Stimulated activated naive CD8-positive, alpha-beta T cell treated with anti-CD3 and anti-CD28 coated beads, Interleukin-15, Interleukin-2, amounts not matched to agents 100 ng/mL and 50 ng/mL, for 24 hours (primary cell): Measurements from ENCODE around the gene KERA.

Source experiments
- H3K27ac Mint-ChIP-seq: one replicate; pipeline ENCODE4 v1.8.0; 2021; ENCODE audit warnings: mild to moderate bottlenecking, mixed read lengths
- H3K27me3 Mint-ChIP-seq: one replicate; pipeline ENCODE4 v1.8.0; 2021; ENCODE audit warnings: mixed read lengths
- H3K36me3 Mint-ChIP-seq: one replicate; pipeline ENCODE4 v1.8.0; 2021; ENCODE audit warnings: low read depth, mixed read lengths
- H3K4me1 Mint-ChIP-seq: one replicate; pipeline ENCODE4 v1.8.0; 2021; ENCODE audit warnings: low read depth, mixed read lengths
- H3K4me3 Mint-ChIP-seq: one replicate; pipeline ENCODE4 v1.8.0; 2021; ENCODE audit warnings: mild to moderate bottlenecking, mixed read lengths
- H3K9me3 Mint-ChIP-seq: one replicate; pipeline ENCODE4 v1.8.0; 2021; ENCODE audit warnings: mixed read lengths

Gene KERA

GRCh38 chr12:91009319-91009950 is 48.4 kb downstream of the KERA start:
- Mint-ChIP-seq H3K4me1 (peaks cover 17% of the 10 kb centered on the region), H3K27me3 (peaks cover 7% of the 10 kb centered on the region), H3K4me3 (no peak overlapping the region), H3K27ac (no peak overlapping the region), H3K9me3 (no peaks in the 10 kb centered on the region), H3K36me3 (no peaks in the 10 kb centered on the region)

- Mint-ChIP-seq H3K36me3 (no peaks in the 10 kb centered on the region), H3K9me3 (no peaks in the 10 kb centered on the region), H3K27me3 (no peaks in the 10 kb centered on the region), H3K27ac (no peak overlapping the region), H3K4me1 (peaks cover 17% of the 10 kb centered on the region), H3K4me3 (no peak overlapping the region)
These were observed 50.1 kb downstream of the KERA start for GRCh38 chr12:91007531-91008290.

GRCh38 chr12:91004872-91005271 is 53.0 kb downstream of the KERA start, which contains the start of gene EPYC:
Gene EPYC (minus strand): TSS chr12:91004972. CDS start chr12:91002565, 2,407 bp downstream.
- no peaks in the 10 kb centered on the region for H3K9me3 Mint-ChIP-seq
- no peak within 1 kb of the TSS for H3K4me3 Mint-ChIP-seq
- peaks cover 17% of the 10 kb centered on the region for H3K4me1 Mint-ChIP-seq
- H3K27me3 Mint-ChIP-seq: peaks cover 5% of the 10 kb centered on the region
- no peaks in the 10 kb centered on the region for H3K36me3 Mint-ChIP-seq
- H3K27ac Mint-ChIP-seq: no peak within 1 kb of the TSS

- H3K4me3 Mint-ChIP-seq: no peak overlapping the region
- no peaks in the 10 kb centered on the region for H3K36me3 Mint-ChIP-seq
- H3K27ac Mint-ChIP-seq: no peak overlapping the region
- peaks cover 12% of the 10 kb centered on the region for H3K4me1 Mint-ChIP-seq
- peaks cover 5% of the 10 kb centered on the region for H3K27me3 Mint-ChIP-seq
- no peaks in the 10 kb centered on the region for H3K9me3 Mint-ChIP-seq
These were observed 54.1 kb downstream of the KERA start for GRCh38 chr12:91003737-91004136.

GRCh38 chr12:91001306-91001705 is 56.5 kb downstream of the KERA start:
- Mint-ChIP-seq H3K27ac (no peak overlapping the region), H3K4me3 (no peak overlapping the region), H3K9me3 (no peaks in the 10 kb centered on the region), H3K4me1 (no peaks in the 10 kb centered on the region), H3K27me3 (peaks cover 5% of the 10 kb centered on the region), H3K36me3 (no peaks in the 10 kb centered on the region)
